ENCODE data around the gene WASF1. TPM values are rescaled to one million over a fixed set of nuclear protein-coding genes. Genes with fewer than 3 reads are reported as not detected.

Gene WASF1
- polyA plus RNA-seq, 2 of the 4 experiments (the other 2 are of a cell fraction): 12.8 to 21.0 TPM

DNA sequence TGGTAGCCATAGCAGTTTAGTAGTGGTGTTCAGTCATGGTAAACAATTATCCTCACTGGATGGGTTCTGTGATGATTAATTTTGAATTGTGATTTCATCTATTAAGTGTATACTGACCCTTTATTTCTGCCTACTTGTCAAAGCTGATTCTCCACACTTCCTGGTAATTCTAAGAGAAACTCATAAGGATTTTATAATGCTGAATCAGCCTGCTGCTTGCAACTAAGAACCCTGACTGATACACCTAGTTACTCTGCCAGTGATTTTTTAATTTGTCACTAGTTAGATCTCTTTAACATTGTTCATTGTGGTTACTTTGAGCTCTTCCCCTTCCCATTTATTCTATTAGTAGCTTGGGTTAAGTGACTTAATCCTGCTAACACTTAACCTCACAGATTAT is 9.3 kb upstream of the WASF1 start:
- ATAC-seq (no peak), DNase-seq (ENCODE audit: low read depth in 1 of 2, low spot score in 1 of 2) (no peak), FAIRE-seq (no peak)
- H3K4me3 ChIP-seq: no peak overlapping the region
- no peaks in the 10 kb centered on the region for H3K9me3 ChIP-seq
- no peak overlapping the region for H3K27ac ChIP-seq
- POLR2A ChIA-PET: no interaction called here
- no peak overlapping the region for H3K4me2 ChIP-seq
- TF ChIP-seq KDM5A (IDR thresholded peaks at IDR 0.05): no peak
- no peak for TF ChIP-seq ZC3H11A (IDR thresholded peaks at IDR 0.05)
- TF ChIP-seq PHF8 (IDR thresholded peaks at IDR 0.05; ENCODE audit: borderline replicate concordance, low read depth): no peak
- no peak for TF ChIP-seq CBX2 (IDR thresholded peaks at IDR 0.05; ENCODE audit: borderline replicate concordance, low read depth)
- TF ChIP-seq KDM1A (IDR thresholded peaks at IDR 0.05; ENCODE audit: low read depth): no peak
- TF ChIP-seq, protein P1, sequence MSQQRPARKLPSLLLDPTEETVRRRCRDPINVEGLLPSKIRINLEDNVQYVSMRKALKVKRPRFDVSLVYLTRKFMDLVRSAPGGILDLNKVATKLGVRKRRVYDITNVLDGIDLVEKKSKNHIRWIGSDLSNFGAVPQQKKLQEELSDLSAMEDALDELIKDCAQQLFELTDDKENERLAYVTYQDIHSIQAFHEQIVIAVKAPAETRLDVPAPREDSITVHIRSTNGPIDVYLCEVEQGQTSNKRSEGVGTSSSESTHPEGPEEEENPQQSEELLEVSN (IDR thresholded peaks at IDR 0.05; ENCODE audit: borderline replicate concordance, low read depth): no peak
- TF ChIP-seq, protein P2, sequence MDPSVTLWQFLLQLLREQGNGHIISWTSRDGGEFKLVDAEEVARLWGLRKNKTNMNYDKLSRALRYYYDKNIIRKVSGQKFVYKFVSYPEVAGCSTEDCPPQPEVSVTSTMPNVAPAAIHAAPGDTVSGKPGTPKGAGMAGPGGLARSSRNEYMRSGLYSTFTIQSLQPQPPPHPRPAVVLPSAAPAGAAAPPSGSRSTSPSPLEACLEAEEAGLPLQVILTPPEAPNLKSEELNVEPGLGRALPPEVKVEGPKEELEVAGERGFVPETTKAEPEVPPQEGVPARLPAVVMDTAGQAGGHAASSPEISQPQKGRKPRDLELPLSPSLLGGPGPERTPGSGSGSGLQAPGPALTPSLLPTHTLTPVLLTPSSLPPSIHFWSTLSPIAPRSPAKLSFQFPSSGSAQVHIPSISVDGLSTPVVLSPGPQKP (IDR thresholded peaks at IDR 0.05; ENCODE audit: low read depth, low read length): no peak
- TF ChIP-seq SREBF2 (IDR thresholded peaks at IDR 0.05): no peak
- TF ChIP-seq TP53 (CRISPR knock-in tag; IDR thresholded peaks at IDR 0.05): no peak
- TF ChIP-seq, protein P3, sequence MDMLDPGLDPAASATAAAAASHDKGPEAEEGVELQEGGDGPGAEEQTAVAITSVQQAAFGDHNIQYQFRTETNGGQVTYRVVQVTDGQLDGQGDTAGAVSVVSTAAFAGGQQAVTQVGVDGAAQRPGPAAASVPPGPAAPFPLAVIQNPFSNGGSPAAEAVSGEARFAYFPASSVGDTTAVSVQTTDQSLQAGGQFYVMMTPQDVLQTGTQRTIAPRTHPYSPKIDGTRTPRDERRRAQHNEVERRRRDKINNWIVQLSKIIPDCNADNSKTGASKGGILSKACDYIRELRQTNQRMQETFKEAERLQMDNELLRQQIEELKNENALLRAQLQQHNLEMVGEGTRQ (IDR thresholded peaks at IDR 0.05): no peak
- no peak for TF ChIP-seq FOSL2 (IDR thresholded peaks at IDR 0.05)
- no peak for TF ChIP-seq FOSL2 (CRISPR knock-in tag; IDR thresholded peaks at IDR 0.05)
- no peak for TF ChIP-seq FOXS1 (CRISPR knock-in tag; IDR thresholded peaks at IDR 0.05)
- CTCF ChIA-PET: interaction anchor here (0.7 to 1.6 kb wide), 2 partner anchors 10 to 17 kb away, joined by 3 to 5 read pairs; no protein-coding TSS in a partner anchor
- H3K4me1 ChIP-seq: peaks cover 6% of the 10 kb centered on the region; the same call in 2 of the 3 replicates

DNA sequence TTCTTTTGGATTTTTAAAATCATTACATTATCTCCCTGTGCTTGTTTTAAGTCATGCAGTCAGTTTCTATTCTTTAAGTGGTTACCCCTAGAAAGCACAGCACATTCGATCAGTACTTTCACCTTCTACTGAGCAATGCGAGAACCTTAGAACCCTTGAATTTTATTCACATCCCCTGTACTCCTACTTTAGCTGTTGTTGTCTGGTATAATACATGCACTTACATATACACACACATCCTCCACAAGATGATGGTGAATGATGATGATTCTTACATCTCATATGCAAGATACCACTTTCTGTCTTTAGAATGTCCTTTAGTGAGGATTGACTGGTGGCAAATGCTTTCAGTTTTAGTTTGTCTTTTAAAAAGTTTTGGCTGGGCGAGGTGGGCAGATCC is 6.4 kb upstream of the WASF1 start:
- TF ChIP-seq EHF (CRISPR knock-in tag; IDR thresholded peaks at IDR 0.05) (no peak), CHD4 (IDR thresholded peaks at IDR 0.05; ENCODE audit: borderline replicate concordance) (no peak), CBX2 (IDR thresholded peaks at IDR 0.05; ENCODE audit: borderline replicate concordance, low read depth) (no peak), CHD2 (IDR thresholded peaks at IDR 0.05; ENCODE audit: low read length, partially characterized antibody) (no peak), TP53 (CRISPR knock-in tag; IDR thresholded peaks at IDR 0.05) (no peak), PHF8 (IDR thresholded peaks at IDR 0.05; ENCODE audit: borderline replicate concordance, low read depth) (no peak), POLR2AphosphoS2 (conservative IDR thresholded peaks at IDR 0.05; ENCODE audit: low read length) (no peak), TFCP2L1 (CRISPR knock-in tag; IDR thresholded peaks at IDR 0.05) (no peak)
- TF ChIP-seq, protein P4, sequence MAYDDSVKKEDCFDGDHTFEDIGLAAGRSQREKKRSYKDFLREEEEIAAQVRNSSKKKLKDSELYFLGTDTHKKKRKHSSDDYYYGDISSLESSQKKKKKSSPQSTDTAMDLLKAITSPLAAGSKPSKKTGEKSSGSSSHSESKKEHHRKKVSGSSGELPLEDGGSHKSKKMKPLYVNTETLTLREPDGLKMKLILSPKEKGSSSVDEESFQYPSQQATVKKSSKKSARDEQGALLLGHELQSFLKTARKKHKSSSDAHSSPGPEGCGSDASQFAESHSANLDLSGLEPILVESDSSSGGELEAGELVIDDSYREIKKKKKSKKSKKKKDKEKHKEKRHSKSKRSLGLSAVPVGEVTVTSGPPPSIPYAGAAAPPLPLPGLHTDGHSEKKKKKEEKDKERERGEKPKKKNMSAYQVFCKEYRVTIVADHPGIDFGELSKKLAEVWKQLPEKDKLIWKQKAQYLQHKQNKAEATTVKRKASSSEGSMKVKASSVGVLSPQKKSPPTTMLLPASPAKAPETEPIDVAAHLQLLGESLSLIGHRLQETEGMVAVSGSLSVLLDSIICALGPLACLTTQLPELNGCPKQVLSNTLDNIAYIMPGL (CRISPR knock-in tag; IDR thresholded peaks at IDR 0.05; ENCODE audit: borderline replicate concordance): no peak
- TF ChIP-seq, protein P5, sequence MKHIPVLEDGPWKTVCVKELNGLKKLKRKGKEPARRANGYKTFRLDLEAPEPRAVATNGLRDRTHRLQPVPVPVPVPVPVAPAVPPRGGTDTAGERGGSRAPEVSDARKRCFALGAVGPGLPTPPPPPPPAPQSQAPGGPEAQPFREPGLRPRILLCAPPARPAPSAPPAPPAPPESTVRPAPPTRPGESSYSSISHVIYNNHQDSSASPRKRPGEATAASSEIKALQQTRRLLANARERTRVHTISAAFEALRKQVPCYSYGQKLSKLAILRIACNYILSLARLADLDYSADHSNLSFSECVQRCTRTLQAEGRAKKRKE (CRISPR knock-in tag; IDR thresholded peaks at IDR 0.05; ENCODE audit: low read depth): no peak
- Histone ChIP-seq H3K4me3 (no peak overlapping the region), H3K4me1 (peaks cover 32% of the 10 kb centered on the region), H3K27ac (no peak overlapping the region), H3K4me2 (no peak overlapping the region), H3K9me3 (no peaks in the 10 kb centered on the region)
- POLR2A ChIA-PET: no interaction called here
- FAIRE-seq (no peak), DNase-seq (ENCODE audit: low read depth in 1 of 2, low spot score in 1 of 2) (no peak), ATAC-seq (no peak)
- 88% methylated on average over 3 of the region's 3 CpGs for whole genome bisulfite sequencing (ENCODE audit: missing lambda C conversion rate)
- CTCF ChIA-PET: no interaction called here

All from A549 (cell line).